Embryonic facial prominence (tissue), 1 donor: ENCODE data around the gene BRINP3.

Experiments used
- DNase-seq: peaks from one replicate; pipeline ENCODE4 v3.0.0-alpha.2; 2016; ENCODE audit errors: extremely low spot score

BRINP3 gene

DNA sequence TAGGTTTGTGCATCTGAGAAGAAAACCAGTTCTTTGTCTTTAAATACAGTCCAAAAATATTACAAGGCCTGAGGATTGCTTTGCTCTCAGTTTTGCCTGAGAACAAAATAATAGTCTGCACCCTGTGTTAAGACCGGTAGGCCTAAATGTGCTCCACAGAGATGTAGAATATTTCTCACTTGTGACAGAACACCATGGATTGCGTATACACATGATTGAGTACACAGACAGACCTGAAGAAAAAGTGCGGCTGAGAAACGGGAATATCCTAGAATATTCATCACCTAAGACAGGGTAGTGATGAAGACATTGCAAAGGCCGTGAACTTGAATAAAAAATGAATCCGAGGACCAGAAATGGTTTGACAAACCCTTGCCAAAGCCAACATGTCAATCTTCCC lies 155.4 kb downstream of the BRINP3 start:
- DNase-seq = no peak

DNA sequence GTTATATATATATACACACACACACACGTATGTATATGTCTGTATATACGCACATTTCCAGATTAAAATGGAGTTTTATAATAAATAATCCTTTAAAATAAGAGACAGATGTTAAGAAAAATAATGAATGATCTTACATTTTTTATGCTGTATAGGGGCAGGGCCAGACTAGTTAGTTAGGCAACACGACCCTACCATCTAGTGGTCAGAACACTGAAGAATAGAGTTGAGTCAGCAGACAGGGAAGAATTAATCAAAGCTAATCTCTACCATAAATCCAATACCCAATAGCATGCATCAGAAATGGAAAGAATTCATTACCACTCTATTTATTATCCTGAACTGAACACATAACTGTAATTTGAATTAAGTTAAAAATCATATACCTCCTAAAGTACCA lies 156.7 kb downstream of the BRINP3 start:
- no peak for DNase-seq

DNA sequence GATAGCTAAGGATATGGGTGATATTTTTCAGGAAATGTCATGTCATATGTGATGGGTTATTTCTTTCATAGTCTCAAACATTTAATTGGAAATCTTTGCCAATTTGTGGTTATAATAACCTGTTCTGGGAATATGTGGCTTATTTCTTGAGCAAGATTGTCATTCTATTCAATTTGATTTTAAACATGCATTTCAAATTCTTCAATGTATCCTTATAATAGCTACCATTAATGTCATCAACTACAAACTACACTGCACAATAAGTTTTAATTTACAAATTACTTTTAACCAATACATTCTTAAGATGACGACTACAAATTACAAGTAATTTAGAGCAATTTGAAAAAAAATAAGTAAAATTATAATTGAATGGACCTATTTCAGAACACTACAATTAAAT lies 164.9 kb downstream of the BRINP3 start:
- DNase-seq = no peak

DNA sequence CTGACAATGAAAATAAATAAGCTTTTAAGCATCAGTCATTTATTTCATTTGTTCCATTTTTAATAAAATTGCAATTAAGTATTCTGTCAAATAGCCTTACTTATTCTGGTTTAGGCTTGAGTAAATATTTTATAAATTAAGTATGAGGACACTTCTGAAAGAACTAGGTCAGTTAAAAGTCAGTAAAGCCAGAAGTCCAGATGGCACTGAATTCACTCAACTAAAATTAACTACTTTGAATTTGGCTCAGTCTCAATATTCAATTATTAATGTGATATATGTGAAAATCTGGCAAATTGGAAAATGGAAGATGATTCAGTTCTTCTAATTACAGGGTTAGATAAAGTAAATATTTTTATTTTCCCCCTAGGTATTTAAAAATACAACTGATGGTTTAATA lies 174.2 kb downstream of the BRINP3 start:
- DNase-seq = no peak

- no peak for DNase-seq
Observed at GRCh38 chr1:190296453-190296852, 181.2 kb downstream of the BRINP3 start.

GRCh38 chr1:190289897-190290296 lies 187.8 kb downstream of the BRINP3 start:
- DNase-seq = no peak

GRCh38 chr1:190286111-190286510 lies 191.6 kb downstream of the BRINP3 start:
- DNase-seq = no peak

- DNase-seq = no peak
Observed at GRCh38 chr1:190277107-190277506, 200.6 kb downstream of the BRINP3 start.

- DNase-seq = no peak
Observed at GRCh38 chr1:190274721-190275120, 202.9 kb downstream of the BRINP3 start.

GRCh38 chr1:190273161-190273560 lies 204.5 kb downstream of the BRINP3 start:
- no peak for DNase-seq

DNA sequence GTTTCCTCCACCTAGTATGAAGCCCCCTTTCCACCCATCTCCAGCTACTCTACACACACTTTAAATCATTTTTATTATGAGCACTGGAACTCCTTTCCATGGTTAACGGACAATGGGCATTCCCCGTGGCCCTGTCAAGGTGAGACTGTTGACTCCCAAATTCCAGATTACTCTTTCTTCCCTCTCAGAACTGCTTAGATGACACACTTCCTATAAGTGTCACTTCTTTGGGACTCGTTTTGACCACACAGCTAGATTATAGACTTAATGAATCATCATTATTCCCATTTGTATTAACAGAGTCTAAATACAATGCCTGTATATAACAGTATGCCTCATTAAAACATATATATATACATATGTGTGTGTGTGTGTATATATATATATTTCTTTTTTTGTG lies 215.1 kb downstream of the BRINP3 start:
- no peak for DNase-seq

- no peak for DNase-seq
Observed at GRCh38 chr1:190259424-190259823, 218.2 kb downstream of the BRINP3 start.

- DNase-seq = no peak
Observed at GRCh38 chr1:190258003-190258402, 219.7 kb downstream of the BRINP3 start.

GRCh38 chr1:190252046-190252445 lies 225.6 kb downstream of the BRINP3 start:
- DNase-seq = no peak

DNA sequence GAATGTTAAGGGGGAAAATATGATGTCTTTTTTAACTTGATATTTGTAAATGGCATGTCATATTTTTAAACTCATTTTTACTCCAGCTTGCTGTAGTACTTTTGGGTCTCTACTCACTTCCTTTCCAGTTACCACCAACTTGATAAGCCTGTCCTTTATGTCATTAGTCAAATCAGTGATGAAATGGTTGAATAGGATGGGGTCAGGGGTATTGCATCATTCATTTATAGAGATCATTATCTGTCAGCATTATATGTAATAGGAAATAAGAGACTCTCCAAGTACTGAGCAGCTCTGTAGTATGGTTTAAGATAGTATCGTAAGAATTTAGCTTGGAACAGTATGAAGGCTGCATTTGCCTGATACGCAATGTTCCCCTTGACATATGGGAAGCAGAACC lies 227.3 kb downstream of the BRINP3 start:
- no peak for DNase-seq

GRCh38 chr1:190244406-190244805 lies 233.3 kb downstream of the BRINP3 start:
- DNase-seq = no peak

DNA sequence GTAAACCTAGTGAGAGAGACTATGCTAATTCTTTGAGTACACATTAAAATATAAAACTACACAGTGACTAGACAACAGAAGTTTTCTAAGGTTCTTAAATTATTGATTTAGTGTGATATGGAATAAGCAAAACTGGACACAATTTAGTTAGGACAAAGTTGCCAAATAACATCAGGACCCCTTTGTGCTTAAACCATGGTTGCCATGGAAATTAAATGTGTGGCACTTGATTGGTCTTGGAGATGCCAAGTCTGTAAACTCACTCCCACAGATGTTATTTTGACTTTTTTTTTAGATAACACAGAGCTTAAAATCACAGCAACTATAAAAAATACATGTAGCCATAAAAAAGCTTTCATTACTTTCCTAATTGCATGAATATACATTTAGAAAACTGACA lies 234.6 kb downstream of the BRINP3 start:
- no peak for DNase-seq

GRCh38 chr1:190226006-190226405 lies 251.7 kb downstream of the BRINP3 start:
- no peak for DNase-seq

DNA sequence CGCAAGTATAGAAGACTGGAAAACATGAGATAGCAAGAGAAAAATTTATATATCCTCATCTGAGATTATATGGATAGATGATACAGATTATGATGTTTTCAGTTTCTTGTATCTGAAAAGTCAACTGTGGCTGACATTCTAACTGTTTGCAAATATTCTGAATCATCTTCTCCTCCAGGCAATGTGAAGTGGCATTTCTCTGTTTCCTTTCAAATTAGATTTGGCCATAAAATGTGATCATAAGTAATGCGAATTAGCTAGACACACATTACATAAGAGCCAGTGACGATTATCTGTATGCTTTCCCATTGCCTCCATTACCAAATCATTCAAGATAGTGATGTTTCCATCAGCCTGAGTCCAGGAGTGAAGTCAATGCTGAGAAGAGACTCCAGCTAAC lies 265.2 kb downstream of the BRINP3 start:
- DNase-seq = no peak

- DNase-seq = no peak
Observed at GRCh38 chr1:190207733-190208132, 269.9 kb downstream of the BRINP3 start.

- no peak for DNase-seq
Observed at GRCh38 chr1:190205713-190206112, 272.0 kb downstream of the BRINP3 start.

DNA sequence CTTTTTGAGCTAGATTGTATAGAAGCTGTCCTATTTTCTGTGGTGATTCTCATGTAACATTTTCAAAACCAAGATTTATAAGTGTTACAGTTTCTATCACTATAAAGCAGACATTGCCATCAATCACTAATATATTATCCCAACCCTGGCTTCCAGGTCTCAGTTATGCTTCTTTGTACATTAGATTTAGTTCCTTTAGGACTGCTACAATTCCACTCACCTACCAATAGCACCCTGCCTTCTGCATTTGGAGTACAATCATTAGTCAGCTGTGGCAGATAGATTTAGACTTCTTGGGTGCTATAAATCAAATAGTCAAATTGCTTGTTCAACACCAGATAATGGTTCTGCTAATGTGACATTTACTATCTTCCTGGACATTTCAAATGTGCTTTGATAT lies 281.6 kb downstream of the BRINP3 start:
- no peak for DNase-seq

DNA sequence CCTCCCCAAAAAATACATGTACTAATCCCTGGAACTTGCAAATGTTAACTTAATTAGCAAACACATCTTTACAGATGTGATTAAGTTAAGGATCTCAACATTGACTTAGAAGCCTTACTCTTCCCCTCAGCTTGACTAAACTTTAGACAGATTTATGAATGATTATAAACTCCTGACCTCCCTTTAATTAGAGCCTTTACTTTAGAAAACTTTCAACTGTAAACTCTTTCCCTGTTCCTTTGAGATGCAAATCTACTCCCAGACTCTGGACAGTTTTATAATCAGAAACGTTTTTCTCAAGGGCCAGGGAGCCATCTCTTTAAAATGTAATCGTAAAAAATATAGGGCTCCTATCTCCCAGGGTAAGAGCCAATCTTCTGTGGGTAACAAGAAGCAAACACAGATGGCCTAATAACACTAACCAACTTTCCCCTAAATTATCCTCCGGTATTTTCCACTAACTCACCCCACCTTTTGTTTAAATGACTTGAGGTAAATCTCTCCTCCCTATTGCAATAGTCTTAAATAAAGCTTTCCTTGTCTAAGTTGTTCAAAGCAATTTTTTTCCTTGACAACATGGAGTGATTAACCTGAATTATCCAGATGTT lies 284.1 kb downstream of the BRINP3 start:
- DNase-seq = no peak

- no peak for DNase-seq
Observed at GRCh38 chr1:190192627-190193026, 285.0 kb downstream of the BRINP3 start.
